Mesothelial cell of epicardium (in vitro differentiated cells): ENCODE measurements around the gene LHX5. TPM values are rescaled to one million over a fixed set of nuclear protein-coding genes. Genes with fewer than 3 reads are reported as not detected.

ENCODE experiments used
- DNase-seq, 2 experiments: peaks; one replicate each; pipeline ENCODE4 v3.0.0; 2021; ENCODE audit warnings: low spot score in 2 of 2; ENCODE audit not compliant: unreplicated experiment in 2 of 2
- H3K27ac Mint-ChIP-seq: 2 replicates; pipeline ENCODE4 v1.8.0; 2021; ENCODE audit warnings: mixed read lengths
- H3K27me3 Mint-ChIP-seq: 2 replicates; pipeline ENCODE4 v1.8.0; 2021; ENCODE audit warnings: low read depth, mixed read lengths
- H3K36me3 Mint-ChIP-seq: 2 replicates; pipeline ENCODE4 v1.8.0; 2021; ENCODE audit warnings: mixed read lengths
- H3K4me1 Mint-ChIP-seq: 2 replicates; pipeline ENCODE4 v1.8.0; 2021; ENCODE audit warnings: mixed read lengths
- H3K4me3 Mint-ChIP-seq: 2 replicates; pipeline ENCODE4 v1.8.0; 2021; ENCODE audit warnings: mild to moderate bottlenecking, moderate library complexity, mixed read lengths
- H3K9me3 Mint-ChIP-seq: 2 replicates; pipeline ENCODE4 v1.8.0; 2021; ENCODE audit warnings: mixed read lengths
- total RNA-seq: library from RNA; stranded (reverse); gene quantifications from 3 replicates; pipeline ENCODE4 v1.2.1, GENCODE V29; 2021
- TF ChIP-seq, protein P1 (sequence below): fragments of 200-600 bp; sonication (generic); IDR thresholded peaks from one replicate; pipeline ENCODE4 v1.5.0; 2021; ENCODE audit warnings: antibody characterized with exemption; ENCODE audit not compliant: unreplicated experiment

LHX5 gene
- total RNA-seq, 1 donor from 2014 or later, result not detected

DNA sequence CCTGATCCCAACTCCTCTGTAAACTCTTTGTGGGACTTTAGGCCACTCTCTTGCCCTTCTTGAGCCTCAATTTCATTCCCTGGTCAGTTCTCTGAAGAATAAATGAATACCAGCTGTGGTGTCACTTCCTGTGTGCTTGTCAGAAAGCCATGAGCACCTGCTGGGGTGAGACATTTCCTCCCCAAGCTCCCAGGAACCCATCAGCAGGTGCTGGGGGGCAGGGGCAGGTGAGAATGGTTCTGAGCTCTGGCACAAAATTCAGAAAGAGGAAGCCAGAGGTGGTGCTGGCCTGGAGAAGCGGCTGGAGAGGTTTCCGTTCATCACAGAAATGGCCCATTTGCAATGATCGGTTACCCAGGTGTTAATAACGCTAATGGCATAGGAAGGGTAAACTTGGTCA, 14.9 kb downstream of the LHX5 start:
- TF ChIP-seq, protein P1, sequence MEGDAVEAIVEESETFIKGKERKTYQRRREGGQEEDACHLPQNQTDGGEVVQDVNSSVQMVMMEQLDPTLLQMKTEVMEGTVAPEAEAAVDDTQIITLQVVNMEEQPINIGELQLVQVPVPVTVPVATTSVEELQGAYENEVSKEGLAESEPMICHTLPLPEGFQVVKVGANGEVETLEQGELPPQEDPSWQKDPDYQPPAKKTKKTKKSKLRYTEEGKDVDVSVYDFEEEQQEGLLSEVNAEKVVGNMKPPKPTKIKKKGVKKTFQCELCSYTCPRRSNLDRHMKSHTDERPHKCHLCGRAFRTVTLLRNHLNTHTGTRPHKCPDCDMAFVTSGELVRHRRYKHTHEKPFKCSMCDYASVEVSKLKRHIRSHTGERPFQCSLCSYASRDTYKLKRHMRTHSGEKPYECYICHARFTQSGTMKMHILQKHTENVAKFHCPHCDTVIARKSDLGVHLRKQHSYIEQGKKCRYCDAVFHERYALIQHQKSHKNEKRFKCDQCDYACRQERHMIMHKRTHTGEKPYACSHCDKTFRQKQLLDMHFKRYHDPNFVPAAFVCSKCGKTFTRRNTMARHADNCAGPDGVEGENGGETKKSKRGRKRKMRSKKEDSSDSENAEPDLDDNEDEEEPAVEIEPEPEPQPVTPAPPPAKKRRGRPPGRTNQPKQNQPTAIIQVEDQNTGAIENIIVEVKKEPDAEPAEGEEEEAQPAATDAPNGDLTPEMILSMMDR, result no peak
- Mint-ChIP-seq H3K27me3 (peaks cover 83% of the 10 kb centered on the region), H3K9me3 (no peaks in the 10 kb centered on the region), H3K27ac (no peak overlapping the region), H3K4me1 (no peaks in the 10 kb centered on the region), H3K36me3 (no peaks in the 10 kb centered on the region), H3K4me3 (no peak overlapping the region)
- no peak for DNase-seq

- H3K36me3 Mint-ChIP-seq, result no peaks in the 10 kb centered on the region
- H3K27me3 Mint-ChIP-seq, result peaks cover 78% of the 10 kb centered on the region
- no peaks in the 10 kb centered on the region for H3K4me1 Mint-ChIP-seq
- no peaks in the 10 kb centered on the region for H3K9me3 Mint-ChIP-seq
- H3K4me3 Mint-ChIP-seq, result no peak overlapping the region
- DNase-seq, result no peak
- no peak overlapping the region for H3K27ac Mint-ChIP-seq
- TF ChIP-seq, protein P1, result no peak
Observed at GRCh38 chr12:113456199-113456598, 15.5 kb downstream of the LHX5 start.

DNA sequence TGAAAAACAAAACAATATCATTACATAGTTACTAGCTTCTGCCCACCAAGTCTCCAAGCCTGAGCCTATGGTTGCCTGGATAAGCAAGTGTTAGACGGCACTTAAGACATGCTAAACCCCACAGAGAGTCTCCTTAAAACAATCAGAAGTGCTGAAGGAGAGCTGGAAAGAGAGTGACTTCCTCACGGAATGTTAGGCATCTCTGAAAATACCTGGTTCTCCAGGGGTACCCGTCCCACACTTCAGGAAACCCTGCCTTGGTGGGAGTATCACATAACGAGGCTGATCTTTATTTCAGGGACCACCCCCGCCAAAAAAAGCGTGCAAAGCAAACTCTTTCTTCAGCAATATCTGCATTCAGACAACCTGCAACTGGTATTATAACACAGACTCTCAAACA, 18.3 kb downstream of the LHX5 start:
- no peak for DNase-seq
- H3K9me3 Mint-ChIP-seq, result no peaks in the 10 kb centered on the region
- no peak overlapping the region for H3K27ac Mint-ChIP-seq
- H3K36me3 Mint-ChIP-seq, result no peaks in the 10 kb centered on the region
- peaks cover 55% of the 10 kb centered on the region for H3K27me3 Mint-ChIP-seq
- TF ChIP-seq, protein P1, result no peak
- no peak overlapping the region for H3K4me3 Mint-ChIP-seq
- no peaks in the 10 kb centered on the region for H3K4me1 Mint-ChIP-seq

DNA sequence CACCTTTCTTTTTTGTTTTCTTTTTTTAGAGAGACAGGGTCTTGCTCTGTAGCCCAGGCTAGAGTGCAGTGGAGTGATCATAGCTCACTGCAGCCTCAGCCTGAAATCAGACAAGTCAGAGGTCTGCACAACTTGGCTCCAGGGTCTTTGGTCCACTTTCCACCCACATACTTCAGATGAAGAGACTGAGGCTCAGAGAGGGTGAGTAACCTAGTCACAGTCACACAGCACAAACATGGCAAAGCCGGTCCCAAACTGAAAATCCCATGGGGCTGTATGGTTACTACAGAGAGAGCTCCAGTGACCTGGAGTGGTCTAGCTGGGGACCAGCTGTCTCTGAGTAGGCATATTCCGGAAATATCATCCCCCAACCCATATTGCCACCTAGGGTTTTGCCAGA, 19.2 kb downstream of the LHX5 start:
- TF ChIP-seq, protein P1, result no peak
- Mint-ChIP-seq H3K4me3 (no peak overlapping the region), H3K27me3 (peaks cover 54% of the 10 kb centered on the region), H3K27ac (no peak overlapping the region), H3K4me1 (no peaks in the 10 kb centered on the region), H3K9me3 (no peaks in the 10 kb centered on the region), H3K36me3 (no peaks in the 10 kb centered on the region)
- DNase-seq, result no peak

GRCh38 chr12:113449839-113450238, 21.8 kb downstream of the LHX5 start:
- no peak overlapping the region for H3K27ac Mint-ChIP-seq
- H3K27me3 Mint-ChIP-seq, result peaks cover 62% of the 10 kb centered on the region
- no peak overlapping the region for H3K4me3 Mint-ChIP-seq

More at GRCh38 chr12:113449839-113450238, 21.8 kb downstream of the LHX5 start:
- TF ChIP-seq, protein P1, result no peak
- Mint-ChIP-seq H3K36me3 (no peaks in the 10 kb centered on the region), H3K4me1 (no peaks in the 10 kb centered on the region), H3K9me3 (no peaks in the 10 kb centered on the region)
- DNase-seq, result no peak
